Left ventricle myocardium inferior (tissue), 1 donor: ENCODE data around the gene GPRIN1. TPM values are rescaled to one million over a fixed set of nuclear protein-coding genes. Genes with fewer than 3 reads are reported as not detected.
A peak's percentile ranks its signal among the peaks of the same experiment; 100 is the strongest.

Experiments used
- DNase-seq: peaks from one replicate; pipeline ENCODE4 v3.0.0-alpha.2; 2020
- H3K27ac ChIP-seq: fragments of 200-600 bp; replicated peaks from 2 replicates; pipeline ENCODE4 v1.8.0; 2021
- H3K27me3 ChIP-seq: fragments of 200-600 bp; 2 replicates; pipeline ENCODE4 v1.8.0; 2021; ENCODE audit warnings: low read depth
- H3K36me3 ChIP-seq: fragments of 200-600 bp; 2 replicates; pipeline ENCODE4 v1.8.0; 2021
- H3K4me1 ChIP-seq: fragments of 200-600 bp; 2 replicates; pipeline ENCODE4 v1.8.0; 2021
- H3K4me3 ChIP-seq: fragments of 200-600 bp; 2 replicates; pipeline ENCODE4 v1.8.0; 2021; ENCODE audit warnings: mild to moderate bottlenecking, moderate library complexity
- H3K9me3 ChIP-seq: fragments of 200-600 bp; replicated peaks from 2 replicates; pipeline ENCODE4 v1.8.0; 2021
- CTCF ChIP-seq: fragments of 200-600 bp; IDR thresholded peaks from 2 replicates; pipeline ENCODE4 v1.8.0; 2021; ENCODE audit warnings: antibody characterized with exemption, mild to moderate bottlenecking, borderline replicate concordance
- intact Hi-C: fragments of 100-400 bp; cut with micrococcal nuclease; formaldehyde crosslinking; loops from one replicate; pipeline ENCODE4 v1.11.0; 2022
- total RNA-seq: library from RNA; stranded (reverse); fragmentation: NEBNext Ultra II Directional; extraction: Animal tissue kit (Norgen Biotek cat#: 25700); gene quantifications from one replicate; pipeline ENCODE4 v1.2.1, GENCODE V29; 2021
- donor health status: DM: no; HTN: yes; CAD: no; lungs with severe emphysema.

Gene GPRIN1
- total RNA-seq, 1 donor from 2014 or later: 0.58 TPM

- no peaks in the 10 kb centered on the region for H3K9me3 ChIP-seq
- H3K27ac ChIP-seq: no peak overlapping the region
- no peak for DNase-seq
- no peaks in the 10 kb centered on the region for H3K36me3 ChIP-seq
- no peak for TF ChIP-seq CTCF
- H3K4me3 ChIP-seq: no peak overlapping the region
- intact Hi-C loops: no loop called here
- H3K27me3 ChIP-seq: no peaks in the 10 kb centered on the region
- H3K4me1 ChIP-seq: peaks cover 29% of the 10 kb centered on the region
Observed at GRCh38 chr5:176644878-176645670, 35.1 kb upstream of the GPRIN1 start.

- intact Hi-C loops: no loop called here
- H3K4me1 ChIP-seq: peaks cover 34% of the 10 kb centered on the region
- TF ChIP-seq CTCF: no peak
Observed at GRCh38 chr5:176644294-176644693, 34.3 kb upstream of the GPRIN1 start.

GRCh38 chr5:176643491-176644219 lies 33.7 kb upstream of the GPRIN1 start:
- H3K9me3 ChIP-seq: no peaks in the 10 kb centered on the region
- no peak overlapping the region for H3K4me3 ChIP-seq
- intact Hi-C loops: no loop called here
- no peak for TF ChIP-seq CTCF
- no peaks in the 10 kb centered on the region for H3K36me3 ChIP-seq
- H3K27me3 ChIP-seq: no peaks in the 10 kb centered on the region
- H3K27ac ChIP-seq: no peak overlapping the region
- H3K4me1 ChIP-seq: peaks cover 30% of the 10 kb centered on the region
- DNase-seq: no peak

More at GRCh38 chr5:176644294-176644693, 34.3 kb upstream of the GPRIN1 start:
- H3K36me3 ChIP-seq: no peaks in the 10 kb centered on the region
- no peak overlapping the region for H3K27ac ChIP-seq
- H3K27me3 ChIP-seq: no peaks in the 10 kb centered on the region
- no peak overlapping the region for H3K4me3 ChIP-seq
- no peak for DNase-seq
- H3K9me3 ChIP-seq: no peaks in the 10 kb centered on the region

GRCh38 chr5:176642675-176643490 lies 32.9 kb upstream of the GPRIN1 start:
- no peak overlapping the region for H3K4me3 ChIP-seq
- H3K36me3 ChIP-seq: no peaks in the 10 kb centered on the region
- no peak for DNase-seq
- no peak for TF ChIP-seq CTCF
- no peak overlapping the region for H3K27ac ChIP-seq
- intact Hi-C loops: no loop called here
- H3K27me3 ChIP-seq: no peaks in the 10 kb centered on the region
- H3K9me3 ChIP-seq: no peaks in the 10 kb centered on the region
- peaks cover 23% of the 10 kb centered on the region for H3K4me1 ChIP-seq

GRCh38 chr5:176640616-176641015 lies 30.7 kb upstream of the GPRIN1 start:
- H3K9me3 ChIP-seq: no peaks in the 10 kb centered on the region
- peaks cover 10% of the 10 kb centered on the region for H3K4me1 ChIP-seq
- intact Hi-C loops: no loop called here
- DNase-seq: no peak
- H3K27ac ChIP-seq: peak overlapping the region; percentile 23
- H3K27me3 ChIP-seq: peaks cover 2% of the 10 kb centered on the region
- no peaks in the 10 kb centered on the region for H3K36me3 ChIP-seq
- no peak overlapping the region for H3K4me3 ChIP-seq
- TF ChIP-seq CTCF: no peak
